Cerebellar nuclear complex (tissue), 1 donor: ENCODE data around the gene DNAH9.

Experiments used
- DNase-seq, 2 experiments: peaks; one replicate each; lab custom pipeline; 2025; lab: John Stamatoyannopoulos, UW

Gene DNAH9

DNA sequence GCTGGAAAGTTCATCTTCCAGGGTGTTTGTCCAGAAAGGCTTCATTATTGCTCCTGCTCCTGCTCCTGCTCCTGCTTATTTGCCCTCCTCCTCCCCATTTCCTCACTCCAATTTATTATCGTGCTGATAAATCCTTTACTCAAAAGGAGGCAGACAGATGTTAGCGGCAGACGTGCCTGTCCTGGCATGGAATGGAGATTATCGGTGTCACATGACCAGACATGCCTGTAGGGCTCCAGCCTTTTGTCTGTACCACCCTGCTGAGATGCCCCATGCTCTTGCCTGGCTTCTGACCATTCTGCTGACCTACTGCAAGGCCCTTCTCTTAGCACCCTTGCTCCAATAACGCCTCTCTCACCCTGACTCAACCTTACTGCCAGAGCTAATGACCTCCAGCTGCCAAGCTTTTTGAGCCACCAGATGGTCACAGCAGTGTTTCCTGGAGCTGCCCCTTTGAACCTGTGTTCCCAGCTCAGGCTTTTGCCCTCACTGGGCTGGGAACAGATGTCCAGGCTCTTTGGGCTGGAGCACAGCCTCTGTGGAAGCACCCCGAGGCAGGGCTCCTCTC lies 12.8 kb downstream of the DNAH9 start:
- no peak for DNase-seq

DNA sequence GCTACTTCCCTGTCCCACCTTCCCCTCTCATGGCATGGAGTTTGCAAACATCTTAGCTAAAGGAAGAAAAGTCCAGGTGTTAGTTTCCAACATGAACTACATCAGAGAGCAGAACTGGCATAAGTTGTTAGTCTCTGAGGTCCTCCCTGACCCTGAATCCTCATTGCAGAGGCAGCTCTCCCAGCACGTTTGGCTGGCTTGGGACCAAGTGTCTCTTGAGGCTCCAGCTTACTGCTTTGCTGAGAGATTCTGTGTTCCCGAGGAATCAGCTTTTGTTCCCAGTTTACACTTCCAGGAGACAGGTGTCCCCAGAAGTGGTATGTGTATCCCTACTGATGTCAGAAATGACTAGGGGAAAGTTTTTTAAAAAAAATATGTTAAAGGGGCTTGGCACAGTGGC lies 14.7 kb downstream of the DNAH9 start:
- no peak for DNase-seq

DNA sequence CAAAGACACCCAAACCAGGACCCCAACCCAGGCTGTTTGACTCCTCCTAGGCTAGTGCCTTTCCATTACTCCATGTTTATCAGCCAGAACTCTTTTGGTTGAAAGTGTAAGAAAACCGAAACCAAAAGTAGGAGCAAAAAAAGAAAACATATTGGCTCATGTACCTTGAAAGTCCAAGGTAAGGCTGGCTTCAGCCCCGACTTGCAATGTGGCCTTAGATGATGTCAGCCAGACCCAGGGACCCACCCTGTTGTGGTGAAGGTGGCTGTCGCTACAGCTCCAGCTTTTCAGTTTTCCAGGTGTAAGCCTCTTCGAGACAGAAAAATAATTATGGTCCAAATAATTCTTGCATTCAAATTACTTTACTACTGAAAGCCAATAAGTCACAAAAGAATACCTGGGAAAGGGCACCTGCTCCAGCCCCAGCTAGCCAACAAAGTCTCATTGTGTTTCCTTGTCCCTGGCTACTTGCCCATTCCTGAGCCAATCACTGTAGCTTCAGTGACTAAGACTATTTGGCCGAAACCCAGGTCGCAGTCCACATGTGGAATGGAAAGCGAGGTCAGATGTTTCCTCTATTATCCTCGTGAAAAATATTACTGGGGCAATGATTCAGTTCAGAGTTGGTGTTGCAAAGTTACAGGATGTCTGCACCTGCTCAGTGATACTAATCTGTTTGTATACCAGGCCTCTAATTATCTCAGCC lies 20.7 kb downstream of the DNAH9 start:
- no peak for DNase-seq

DNA sequence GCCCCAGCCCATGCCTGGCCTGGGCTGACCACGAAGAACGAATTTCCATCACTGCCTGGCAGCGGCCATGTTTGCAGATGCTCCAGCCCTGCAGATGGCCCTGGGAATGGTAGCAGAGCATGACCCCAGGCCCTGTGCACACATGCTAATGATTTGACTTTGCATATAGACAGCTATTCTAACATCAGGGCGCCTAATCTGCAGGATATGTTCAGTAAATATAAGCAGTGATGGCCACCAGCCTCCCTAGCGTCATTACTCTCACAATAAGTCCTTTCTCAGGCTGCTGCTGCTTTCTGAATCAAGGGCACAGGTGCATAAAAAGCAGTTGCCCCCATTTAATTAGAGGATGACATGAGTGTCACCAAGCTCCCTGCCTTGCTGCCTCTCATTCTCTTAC lies 24.2 kb downstream of the DNAH9 start:
- no peak for DNase-seq

DNA sequence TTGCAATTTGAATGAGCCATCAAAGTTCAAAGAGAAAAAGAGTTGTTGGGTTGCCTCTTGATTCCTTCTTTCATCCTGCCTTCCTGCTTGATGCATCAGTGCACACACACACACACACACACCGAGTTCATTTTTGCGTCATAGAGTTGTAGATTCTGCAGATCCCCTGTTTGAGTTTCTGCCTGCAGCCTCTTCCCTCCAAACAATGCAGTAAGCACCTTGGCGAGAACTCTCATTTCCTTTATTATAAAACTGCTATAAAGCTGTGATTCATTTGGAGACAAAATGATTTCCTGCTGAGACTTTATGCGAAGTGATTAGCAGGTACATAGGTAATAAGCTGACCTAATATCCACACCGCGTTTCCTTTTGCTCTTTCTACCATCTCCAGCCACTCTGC lies 26.7 kb downstream of the DNAH9 start:
- DNase-seq: no peak

DNA sequence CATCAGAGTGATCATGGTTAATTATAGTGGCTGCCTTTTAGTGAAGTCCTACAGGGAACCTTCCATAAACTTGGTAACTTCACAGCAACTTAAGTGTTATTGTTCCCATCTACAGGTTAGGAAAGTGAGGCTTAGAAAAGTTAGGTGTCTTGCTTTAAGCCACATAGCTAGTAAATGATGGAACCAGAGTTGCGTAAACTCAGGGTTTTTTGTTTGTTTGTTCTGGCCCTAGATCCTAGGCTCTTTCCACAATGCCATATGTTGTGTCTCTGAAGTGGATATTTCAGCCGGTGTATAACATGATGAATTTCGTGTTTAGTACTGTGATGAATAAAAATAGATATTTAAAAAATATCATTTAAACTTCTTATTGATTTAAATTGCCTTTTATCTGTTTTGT lies 27.6 kb downstream of the DNAH9 start:
- DNase-seq: no peak

DNA sequence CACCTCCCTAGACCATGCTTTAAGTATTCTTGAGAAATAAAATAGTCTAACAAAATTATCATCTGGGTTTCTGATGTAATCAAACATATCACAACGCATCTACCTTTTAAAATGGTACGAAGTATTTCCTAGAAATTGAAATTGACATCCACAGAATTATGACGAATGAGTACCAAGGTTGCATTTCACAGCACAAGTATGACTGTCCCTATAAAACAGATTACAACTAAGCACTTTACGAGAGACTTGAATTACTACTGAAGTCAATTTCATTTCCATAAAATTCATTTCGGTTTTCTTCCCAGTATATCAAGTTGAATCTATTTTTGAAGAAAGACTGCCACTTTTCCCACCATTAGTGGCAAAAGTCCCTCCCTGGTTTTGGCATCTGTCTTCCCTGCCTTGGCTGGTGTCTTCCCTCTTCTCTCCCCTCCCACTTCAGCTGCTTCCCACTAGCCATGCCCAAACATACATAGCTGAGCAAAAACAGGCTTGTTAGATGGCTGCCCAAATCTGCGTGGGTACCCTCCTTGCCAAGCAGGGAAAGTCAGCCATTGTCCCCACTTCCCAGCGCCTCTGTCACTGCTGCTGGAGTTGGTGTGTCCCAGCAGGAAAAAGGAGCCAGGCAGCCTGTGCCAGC lies 29.2 kb downstream of the DNAH9 start:
- DNase-seq: no peak

DNA sequence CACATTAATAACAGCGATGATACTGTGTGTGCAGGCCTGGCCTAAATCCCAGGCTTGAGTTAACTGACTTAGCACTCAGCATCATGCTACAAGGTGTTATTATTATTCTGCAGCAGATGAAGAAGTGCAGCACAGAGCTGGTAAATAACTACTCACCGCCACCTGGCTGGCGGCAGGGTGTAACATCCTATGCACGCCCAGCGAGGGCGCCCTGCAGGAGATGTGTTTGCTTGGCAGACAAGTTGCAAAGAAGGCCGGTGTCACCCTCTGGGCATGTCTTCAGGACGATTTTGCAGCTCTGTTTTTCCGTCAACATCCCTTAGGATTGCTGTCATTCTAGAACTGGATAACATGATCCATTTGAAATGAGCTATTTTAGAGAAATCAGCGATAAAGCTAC lies 30.1 kb downstream of the DNAH9 start:
- no peak for DNase-seq

DNA sequence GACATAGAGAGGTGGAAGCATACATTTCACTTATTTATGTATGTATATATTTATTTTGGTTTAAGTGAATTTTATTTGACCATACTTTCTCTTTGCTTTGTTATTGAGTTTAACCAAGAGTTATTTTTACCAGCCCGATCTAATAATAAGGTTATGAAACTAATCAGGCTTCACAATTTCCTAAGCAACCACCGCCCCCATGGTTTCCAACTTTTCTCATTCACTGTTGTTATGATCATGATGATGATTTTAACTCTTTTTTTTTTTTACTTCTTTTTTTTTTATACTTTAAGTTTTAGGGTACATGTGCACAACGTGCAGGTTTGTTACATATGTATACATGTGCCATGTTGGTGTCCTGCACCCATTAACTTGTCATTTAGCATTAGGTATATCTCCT lies 30.6 kb downstream of the DNAH9 start:
- no peak for DNase-seq

DNA sequence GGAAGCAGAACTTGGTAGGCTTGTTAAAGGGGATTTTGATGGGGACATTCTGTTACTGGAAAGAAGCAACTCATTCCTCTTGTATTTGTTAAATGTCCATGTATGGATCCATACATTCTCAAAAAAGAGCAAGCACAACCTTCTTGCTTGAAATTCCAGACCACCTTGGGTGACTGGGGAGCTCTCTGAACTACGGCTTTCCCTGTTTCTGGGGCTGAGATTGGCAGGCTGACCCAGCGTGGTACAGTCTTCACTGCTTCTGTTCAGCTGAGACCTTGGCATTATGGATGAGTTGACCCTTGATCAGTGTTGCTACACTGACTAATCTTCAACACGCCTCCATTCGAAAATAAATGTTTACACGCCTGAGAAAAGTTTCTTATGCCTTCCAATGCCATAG lies 38.5 kb downstream of the DNAH9 start:
- no peak for DNase-seq

DNA sequence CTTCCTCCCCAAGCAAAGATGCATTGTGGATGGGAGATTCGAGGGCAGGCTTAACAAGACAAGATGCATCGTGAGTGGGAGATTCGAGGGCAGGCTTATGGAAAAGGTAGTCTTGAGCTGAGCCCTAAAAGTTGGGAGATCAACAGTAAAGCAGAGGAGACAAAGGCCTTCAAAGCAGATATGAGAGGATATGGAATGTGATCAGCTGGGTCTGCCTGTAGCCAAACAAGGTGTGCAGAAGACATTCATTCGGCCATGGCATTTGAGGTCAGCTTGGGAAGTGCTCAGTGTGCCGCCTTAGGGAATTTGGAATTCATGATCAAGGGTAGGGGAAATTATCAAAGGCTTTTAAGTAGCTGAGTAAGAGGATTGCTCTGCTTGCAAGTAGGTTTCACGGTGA lies 39.5 kb downstream of the DNAH9 start:
- no peak for DNase-seq

DNA sequence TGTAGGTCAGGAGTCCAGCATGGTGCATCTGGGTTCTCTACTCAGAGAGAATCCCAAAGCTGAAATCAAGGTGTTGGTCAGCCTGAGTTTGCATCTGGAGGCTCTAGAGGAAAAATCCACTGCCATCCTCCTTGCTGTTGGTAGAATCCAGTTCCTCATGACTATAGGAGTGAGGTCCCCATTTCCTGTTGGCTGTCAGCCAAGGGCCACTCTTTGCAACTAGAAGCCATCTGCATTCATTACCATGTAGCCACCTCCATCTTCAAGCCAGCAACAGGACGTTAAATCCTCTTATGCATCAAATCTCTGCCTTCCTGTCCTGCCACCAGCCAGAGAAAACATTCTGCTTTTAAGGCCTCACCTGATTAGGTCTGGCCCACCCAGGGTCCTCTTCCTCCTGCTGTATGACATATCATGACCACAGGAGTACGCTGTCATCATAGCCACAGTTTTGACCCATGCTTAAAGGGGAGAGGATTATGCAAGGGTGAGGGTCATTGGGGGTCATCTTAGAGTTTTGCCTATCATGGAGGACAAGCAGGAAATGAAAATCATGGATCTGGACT lies 40.5 kb downstream of the DNAH9 start:
- DNase-seq: no peak

DNA sequence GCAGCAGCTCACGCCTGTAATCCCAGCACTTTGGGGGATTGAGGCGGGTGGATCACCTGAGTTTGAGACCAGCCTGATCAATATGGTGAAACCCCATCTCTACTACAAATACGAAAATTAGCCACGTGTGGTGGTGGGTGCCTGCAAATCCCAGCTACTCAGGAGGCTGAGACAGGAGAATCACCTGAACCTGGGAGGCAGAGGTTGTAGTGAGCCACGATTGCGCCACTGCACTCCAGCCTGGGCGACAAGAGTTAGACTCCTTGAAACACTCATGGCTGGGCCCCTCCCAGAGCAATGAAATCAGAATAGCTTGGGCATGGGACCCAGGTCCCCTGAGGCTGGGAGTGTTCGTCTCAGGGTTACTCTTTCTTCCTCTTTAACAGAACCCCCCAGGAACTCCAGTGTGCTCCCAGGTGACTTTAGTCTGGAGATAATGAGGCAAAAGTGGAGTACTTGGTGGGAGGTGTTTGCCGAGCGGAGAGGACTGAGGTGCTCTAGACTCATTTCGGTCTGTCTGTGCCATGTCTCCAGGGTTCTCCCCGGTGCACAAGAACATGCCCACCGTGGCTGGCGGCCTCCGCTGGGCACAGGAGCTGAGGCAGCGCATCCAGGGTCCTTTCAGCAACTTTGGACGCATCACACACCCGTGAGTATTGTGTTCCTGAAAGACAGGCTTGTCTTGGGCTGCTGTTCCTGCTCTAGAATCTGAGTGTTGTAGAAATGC lies 41.6 kb downstream of the DNAH9 start:
- no peak for DNase-seq

DNA sequence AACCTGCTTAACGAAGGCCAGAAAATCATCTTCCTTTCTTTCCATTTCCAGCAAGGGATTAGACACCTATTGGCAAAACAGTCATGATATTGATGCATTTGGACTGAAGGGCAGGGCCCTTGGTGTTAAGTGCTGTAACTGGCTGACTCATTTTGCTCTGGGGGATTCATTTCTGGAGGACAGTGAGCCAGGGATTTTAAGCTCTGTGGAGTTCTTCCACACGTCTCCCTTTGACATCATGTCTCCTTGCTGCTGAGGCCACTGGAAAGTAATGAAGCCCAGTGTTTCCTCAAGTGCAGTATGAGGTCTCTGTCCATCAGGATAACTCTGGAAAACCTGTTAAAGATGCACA lies 42.2 kb downstream of the DNAH9 start:
- DNase-seq: no peak

DNA sequence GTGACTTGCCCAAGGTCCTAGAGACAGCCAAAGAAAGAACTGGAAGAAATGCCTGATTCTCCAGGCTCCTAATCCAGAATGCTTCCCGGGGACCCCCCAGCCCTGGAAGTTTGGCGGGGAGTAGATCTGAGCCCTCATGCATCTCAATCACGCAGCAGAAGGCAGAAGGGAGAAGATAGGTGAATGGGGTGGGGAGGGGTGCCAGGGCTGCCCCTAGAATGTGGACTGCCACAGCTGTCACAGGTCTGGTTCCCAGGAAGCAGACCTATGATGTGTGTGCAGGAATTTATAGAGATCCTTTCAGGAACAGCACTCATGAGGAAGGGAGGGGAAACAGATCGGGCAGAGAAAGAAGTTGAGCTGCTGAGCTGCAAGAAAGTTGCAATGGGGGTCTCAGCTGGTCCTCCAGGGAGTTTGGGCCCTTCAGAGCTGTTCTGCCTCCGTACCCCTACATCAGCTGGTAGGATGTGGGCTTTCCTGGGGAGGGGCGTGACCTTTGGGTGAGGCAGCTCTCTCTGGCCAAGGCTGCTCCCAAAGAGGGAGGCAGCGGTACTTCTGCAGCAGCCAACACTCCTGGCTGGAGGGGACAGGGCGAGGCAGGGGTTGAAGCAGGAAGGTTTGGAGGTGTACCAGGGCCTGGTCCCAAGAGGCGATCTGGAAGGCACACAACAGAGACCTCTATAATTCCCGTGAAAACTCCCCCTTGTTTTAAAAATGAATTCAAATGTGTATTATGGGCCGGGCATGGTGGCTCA lies 43.4 kb downstream of the DNAH9 start:
- DNase-seq: no peak

DNA sequence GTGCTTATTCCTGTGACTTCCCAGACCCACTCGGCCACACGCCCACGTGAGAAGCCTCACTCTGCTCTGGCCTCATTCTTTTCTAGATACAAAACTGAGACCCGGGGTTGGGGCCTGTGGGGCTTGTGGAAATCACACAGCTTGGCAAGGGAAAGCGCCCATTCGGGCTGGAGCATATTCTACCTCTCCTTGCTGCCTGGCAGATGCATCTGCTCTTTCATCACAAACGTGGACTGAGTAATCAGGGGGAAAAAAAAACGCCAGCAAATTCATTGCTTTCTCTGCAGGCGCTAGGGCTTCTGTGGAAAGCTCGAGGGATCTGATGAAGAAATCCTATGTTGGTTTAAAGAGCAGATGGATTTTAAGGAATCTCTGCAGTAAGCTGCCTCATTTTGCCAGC lies 44.4 kb downstream of the DNAH9 start:
- no peak for DNase-seq

DNA sequence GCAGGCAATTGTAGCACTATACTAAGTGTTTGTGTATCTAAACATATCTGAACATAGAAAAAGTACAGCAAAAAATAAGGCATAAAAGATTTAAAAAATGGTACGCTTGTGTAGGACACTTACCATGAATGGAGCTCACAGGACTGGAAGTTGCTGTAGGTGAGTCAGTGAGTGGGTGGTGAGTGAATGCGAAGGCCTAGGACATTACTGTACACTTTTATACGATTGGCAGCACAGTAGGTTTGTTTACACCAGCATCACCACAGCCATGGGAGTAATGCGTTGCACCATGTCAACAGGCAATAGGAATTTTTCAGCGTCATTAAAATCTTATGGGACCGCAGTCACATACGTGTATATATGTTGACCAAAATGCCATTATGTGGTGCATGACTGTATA lies 45.6 kb downstream of the DNAH9 start:
- no peak for DNase-seq

DNA sequence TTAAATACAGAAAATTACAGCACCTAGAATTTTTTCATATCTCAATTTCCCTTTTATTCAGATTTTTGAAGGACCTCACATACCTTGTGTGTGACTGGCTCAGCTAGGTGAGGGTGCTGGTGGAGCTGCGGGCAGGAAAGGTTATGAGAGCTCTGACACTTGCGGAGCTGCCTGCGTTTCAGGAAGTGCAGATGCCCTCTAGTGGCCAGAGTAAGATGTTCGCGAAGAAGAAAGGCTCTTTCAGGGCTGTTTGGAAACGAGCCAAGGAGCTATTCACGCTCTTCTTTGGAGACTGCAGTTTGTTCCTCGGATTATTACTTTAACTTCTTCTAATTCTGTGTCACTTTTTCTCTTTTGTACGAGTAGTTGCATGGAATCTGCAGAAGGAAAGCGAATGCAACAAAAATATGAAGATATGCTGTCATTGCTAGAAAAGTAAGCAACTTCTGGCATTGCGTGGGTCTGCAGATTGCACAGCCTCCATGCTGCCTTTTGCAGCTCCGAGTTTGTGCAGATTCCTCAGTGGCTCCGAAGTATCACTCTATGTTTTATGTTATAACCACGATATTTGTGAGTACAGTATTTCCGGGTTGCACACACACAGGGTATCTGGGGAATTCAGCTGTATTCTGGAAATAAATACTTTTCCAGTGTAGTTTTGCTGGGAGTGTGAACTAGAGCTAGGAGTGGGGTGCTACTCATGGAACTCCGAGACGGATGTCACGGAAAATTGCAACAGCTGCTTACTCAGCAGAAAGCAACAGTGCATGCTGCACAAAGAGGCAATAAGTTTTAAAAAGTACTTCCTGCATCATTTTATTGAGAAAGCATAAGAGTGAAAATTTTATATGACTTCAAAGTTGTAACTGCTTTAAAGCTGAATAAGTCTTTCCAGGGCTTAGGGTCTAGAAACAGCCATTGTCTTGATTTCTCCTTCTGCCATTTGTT lies 46.3 kb downstream of the DNAH9 start:
- DNase-seq: no peak

DNA sequence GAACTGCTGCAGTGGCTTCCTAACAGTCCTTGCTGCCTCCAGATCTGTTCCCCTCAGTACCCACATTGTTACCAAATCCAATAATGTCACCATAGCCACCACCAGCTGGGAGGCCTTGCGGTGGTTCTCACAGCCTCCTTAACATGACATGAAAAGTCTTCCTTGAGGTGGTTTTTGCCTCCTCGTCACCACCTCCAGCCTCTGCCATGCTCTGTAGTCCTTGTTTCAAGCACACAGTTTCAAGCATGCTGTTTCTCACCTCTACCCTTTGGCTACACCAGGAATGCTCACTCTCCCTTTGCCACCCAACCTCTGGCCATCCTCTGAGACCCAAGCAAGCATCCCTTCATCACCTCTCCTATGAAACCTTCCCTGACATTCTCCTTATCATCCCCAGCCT lies 47.2 kb downstream of the DNAH9 start:
- DNase-seq: no peak

DNA sequence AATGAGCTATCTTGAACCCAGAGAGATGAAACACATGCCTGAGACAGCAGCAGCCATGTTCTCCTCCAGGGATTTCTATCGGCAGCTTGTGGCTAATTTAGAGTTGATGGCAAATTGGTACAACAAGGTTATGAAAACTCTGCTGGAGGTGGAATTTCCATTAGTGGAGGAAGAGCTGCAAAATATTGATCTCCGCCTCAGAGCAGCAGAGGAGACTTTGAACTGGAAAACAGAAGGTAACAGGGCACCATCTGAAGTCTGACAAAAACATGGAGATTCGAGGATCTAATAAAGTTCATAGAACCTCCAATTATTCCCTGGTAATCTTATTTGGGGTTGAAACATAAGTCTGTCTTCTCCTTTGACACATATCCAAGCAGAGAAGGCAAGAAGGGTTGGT lies 52.8 kb downstream of the DNAH9 start:
- no peak for DNase-seq

DNA sequence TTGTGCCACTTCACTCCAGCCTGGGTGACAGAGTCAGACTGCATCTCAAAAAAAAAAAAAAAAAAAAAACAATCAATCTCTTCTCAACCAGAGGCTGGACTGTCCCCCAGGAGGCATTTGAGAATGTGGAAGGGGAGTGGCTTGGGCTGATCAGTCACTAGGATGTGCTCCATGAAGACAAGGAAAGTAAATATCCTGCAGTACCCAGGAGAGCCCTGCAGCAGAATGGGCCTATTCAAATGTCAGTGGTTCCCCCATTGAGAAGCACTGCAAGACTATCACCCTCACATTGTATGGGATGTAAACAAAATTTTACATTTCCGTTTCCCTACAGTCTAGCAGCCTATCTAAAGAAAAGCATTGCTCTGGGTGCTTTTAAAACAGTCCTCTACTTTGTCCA lies 70.3 kb downstream of the DNAH9 start:
- no peak for DNase-seq
